Hematopoietic multipotent progenitor cell (in vitro differentiated cells): ENCODE measurements around the gene TMEM273. TPM values are rescaled to one million over a fixed set of nuclear protein-coding genes. Genes with fewer than 3 reads are reported as not detected.

Source experiments
- DNase-seq, 3 donors: peaks; one replicate each; pipeline ENCODE4 v3.0.0-alpha.2; 2011 to 2015; ENCODE audit warnings: low read depth in 2 of 3, low spot score in 2 of 3
- total RNA-seq: library from RNA; depleted of rRNA; stranded (reverse); fragments of >200 nt; gene quantifications from one replicate; pipeline ENCODE4 v1.2.3, GENCODE V29; 2012

The TMEM273 gene
- total RNA-seq, 1 donor: 1.6 TPM

GRCh38 chr10:49149881-49150280 is 38.3 kb downstream of the TMEM273 start:
- DNase-seq: no peak

DNA sequence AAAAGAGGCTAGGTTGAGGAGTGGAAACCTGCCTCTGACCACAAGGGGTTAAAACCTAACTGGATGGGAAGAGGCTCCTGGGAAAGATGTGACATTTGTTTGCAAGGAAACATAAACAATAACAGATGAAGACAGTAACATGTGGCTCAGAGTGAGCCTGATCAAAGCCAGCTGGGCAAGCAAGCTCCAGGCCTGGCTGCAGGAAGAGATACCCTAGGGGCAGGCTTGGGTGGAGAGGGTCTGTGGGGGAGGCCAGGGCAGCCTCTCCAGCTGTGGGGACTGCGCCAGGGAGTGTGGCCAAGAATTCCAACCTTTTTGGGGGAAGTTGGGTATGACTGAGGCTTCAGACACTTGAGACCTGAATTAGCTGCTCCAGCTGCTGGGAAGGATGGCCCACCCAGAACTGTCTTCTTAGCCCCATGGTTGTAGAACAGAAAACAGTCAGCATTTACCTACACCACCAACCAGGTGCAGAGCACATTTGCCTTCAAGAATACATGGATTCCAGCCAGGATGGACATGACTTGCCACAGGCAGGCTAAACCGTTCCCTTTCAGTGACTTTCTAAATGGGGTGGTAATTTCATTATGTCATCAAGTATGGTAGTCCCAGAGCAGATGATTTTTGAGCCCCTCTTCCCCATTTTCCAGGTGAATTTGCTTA is 44.0 kb downstream of the TMEM273 start:
- DNase-seq: no peak

GRCh38 chr10:49143249-49143648 is 44.9 kb downstream of the TMEM273 start:
- no peak for DNase-seq

- no peak for DNase-seq
Observed at GRCh38 chr10:49141541-49142332, 46.5 kb downstream of the TMEM273 start.

GRCh38 chr10:49140304-49141177 is 47.6 kb downstream of the TMEM273 start:
- DNase-seq: no peak

DNA sequence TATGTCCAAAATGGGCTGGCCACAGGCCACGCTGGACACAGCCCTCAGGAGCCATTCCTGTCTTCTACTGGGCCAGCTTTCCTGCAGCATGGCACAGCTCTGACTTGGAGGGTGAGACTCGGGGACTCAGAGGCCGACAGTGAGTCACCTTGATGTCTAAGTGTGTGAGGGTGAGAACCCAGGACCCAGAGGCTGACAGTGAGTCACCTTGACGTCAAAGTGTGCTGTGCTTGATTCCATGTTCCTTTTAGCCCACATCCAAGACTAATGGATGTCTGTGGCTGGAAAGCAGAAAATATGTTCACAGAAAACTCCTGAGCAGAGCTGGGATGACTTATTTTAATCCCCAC is 48.4 kb downstream of the TMEM273 start:
- DNase-seq: no peak

DNA sequence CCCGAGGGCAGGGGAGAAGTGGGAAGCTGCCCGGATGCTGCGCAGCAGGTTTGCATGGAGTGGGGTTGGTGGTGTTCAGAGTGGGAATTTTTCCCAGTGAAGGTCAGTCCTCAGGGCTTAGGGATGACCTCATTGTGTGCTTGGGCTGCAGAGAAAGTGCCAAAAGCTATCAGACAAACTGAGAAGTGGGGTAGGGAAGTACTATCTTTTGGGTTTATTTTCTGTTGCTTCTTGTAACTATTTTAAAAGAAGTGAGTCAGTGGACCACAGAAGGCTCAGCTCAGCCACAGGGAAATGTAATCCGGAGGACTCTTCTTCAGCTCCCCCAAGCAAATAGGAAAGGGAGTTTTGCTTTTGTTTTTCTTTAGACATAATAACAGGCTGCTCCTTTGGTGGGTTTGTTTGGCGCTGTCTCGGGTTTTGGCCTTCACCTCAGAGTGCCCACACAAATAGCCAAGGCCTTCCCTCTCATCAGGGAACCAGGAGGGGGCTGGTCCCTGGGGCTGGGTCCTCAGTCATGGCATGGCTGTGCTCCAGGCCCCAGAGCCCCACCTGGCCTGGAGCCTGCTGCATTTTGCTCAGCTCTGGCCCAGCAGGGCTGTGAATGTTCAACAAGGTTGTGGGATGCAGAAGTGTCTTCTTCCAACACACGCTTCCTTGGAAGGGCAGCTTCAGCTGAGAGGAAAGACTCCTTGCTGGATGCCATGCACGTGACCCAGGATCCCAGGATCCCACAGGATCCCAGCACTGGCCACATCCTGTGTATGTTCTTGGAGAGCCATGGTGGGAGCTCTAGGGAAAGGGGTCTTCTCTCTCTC is 49.0 kb downstream of the TMEM273 start:
- no peak for DNase-seq

GRCh38 chr10:49138361-49138891 is 49.8 kb downstream of the TMEM273 start:
- DNase-seq: no peak

DNA sequence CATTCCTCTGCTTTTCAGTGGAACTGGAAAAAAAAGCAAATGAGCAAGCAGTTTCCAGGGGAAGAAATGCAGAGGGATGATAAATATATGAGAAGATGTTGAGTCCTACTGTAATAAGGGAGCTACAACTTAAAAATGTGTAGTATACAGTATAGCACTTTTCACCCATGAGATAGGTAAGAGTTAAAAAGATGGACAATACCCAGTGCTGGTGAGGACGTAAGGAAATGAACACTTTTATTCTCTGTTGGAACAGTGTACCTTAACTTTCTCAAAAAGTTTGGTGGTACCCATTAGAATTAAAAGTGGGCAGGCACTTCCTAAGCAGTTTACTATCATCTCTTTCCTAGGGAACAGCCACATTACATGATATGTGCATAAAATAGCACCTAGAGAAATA is 51.7 kb downstream of the TMEM273 start:
- no peak for DNase-seq

- DNase-seq: no peak
Observed at GRCh38 chr10:49135575-49136313, 52.4 kb downstream of the TMEM273 start.

- DNase-seq: peak in 1 of 3 donors; percentile 11
Observed at GRCh38 chr10:49134327-49134726, 53.9 kb downstream of the TMEM273 start.

DNA sequence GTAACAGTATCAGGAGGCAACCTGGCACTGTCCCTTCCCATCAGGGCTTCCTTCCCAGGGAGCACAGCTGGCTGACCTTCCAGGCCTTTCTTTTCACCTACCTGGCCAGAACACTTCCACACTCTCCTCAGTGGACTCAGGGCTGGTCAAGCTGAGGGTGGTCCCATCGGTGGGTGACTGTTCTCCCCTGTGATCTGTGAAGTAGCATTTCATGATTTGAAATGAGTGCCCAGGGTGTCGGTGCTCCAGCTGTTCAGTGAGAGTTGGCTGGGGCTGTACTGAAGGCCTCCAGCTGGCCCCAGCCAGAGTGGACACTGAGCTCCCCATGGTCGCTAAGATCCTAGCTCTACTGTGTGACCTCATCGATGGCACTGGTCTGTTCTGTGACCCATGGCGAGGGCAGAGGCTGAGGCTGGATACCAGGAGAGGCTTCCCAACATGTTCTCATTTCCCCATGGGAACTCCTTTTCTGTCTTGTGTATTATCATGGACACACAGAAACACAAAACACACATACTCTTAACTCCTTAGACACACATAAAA is 54.4 kb downstream of the TMEM273 start, which contains the start of gene FAM170B:
Gene FAM170B, minus strand, starts transcription at position 316 of the 543 bp plus-strand sequence. Its CDS starts 103 bp downstream, at position 213.
- no peak for DNase-seq

DNA sequence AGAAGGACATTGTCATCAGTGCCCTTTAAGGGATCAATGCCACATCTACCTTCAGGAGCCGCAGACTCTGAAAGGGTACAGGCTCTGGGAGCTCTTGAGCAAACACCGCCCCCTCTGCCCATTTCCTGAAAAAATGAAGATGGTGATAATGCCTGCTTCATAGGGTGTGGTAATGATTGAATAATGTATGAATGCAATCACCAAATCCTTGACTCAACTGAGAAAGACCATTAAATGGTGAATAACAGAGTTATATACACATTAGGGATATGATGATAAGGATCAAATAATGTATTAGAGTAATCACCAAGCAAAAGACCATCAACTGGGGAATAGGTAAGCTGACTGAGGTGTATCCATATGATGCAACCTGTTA is 55.8 kb downstream of the TMEM273 start:
- no peak for DNase-seq

- DNase-seq: no peak
Observed at GRCh38 chr10:49131507-49132361, 56.5 kb downstream of the TMEM273 start.

DNA sequence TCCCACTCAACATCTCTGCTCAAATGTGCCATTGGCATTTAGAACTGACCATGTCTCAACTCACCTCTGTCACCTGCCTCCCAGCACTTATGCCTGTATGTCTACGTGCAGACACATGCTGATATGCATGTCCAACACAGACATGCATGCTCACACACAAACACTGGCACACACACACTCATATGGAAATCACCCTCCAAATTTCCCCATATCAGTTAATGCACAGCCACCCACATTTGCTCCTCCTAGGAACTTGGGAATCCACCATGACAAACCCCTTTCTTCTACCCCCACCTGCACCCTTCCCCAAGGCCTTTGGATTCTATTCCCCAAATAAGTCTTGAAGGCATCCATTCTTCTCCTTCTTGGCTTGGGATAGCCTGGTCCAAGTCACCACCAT is 58.8 kb downstream of the TMEM273 start:
- DNase-seq: no peak

DNA sequence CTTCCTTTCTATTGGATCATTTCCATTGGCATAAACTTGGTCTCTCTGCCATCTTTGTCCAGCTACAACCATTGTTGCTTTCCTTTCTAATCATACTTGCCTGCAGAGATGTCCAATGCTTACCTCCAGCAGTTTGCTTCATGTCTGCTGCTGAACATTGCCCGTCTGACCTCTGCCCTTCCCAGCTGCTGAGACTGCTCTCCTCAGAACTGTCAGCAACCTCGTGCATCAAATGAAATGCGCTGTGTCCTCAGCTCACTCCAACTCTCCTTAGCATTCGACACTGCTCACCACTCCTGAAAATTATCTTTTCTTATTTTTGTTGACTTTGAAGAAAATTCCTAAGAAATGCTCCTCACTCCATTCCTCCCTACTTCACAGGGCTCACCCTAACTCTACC is 59.3 kb downstream of the TMEM273 start:
- DNase-seq: no peak

DNA sequence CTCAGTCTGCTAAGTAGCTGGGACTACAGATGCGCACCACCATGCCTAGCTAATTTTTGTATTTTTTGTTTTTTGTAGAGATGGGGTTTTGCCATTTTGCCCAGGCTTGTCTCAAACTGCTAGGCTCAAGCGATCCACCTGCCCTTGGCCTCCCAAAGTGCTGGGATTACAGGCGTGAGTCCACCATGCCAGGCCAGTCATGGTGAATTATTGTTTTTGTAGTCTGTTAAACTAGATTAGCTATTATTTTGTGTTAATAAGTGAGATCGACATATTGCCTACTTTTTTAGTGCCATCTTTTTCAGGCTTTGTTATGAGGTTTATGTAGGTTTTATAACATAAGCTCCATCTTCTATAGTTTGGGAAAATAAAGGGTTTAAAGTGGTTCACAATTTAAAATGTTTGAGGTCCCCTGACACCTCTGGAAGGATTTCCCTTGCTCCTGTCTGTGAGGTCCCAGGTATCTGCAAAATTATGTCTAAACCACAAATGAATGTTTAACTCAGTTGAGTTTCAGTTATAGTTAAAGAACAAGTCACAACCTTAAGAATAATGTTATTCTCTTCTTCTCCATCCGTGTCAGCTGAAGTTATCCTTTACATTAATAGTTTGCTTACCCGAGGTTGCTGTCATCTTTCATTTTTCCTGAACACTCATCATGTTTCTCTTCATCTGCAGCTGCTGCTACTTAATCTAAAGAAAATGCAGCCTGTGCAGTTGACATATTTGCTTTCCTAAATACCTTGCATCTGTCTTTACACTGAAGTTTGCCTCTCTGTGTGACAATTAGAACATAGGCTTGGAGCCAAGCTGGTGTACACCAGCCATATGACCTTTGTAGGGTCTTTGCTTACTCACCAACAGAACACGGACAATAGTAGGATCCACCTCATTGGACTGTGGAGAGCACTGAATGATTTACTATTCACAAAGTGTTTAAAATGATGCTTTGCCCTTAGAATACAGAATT is 63.9 kb downstream of the TMEM273 start:
- no peak for DNase-seq
